Renal cortical epithelial cell (primary cell): ENCODE measurements around the gene CD200. TPM values are rescaled to one million over a fixed set of nuclear protein-coding genes. Genes with fewer than 3 reads are reported as not detected.

Source experiments
- DNase-seq: peaks from one replicate; pipeline ENCODE4 v3.0.0-alpha.2; 2011; ENCODE audit warnings: low read depth
- total RNA-seq: library from RNA; depleted of rRNA; stranded (reverse); fragments of >200 nt; gene quantifications from 2 replicates; pipeline ENCODE4 v1.2.3, GENCODE V29; 2014

The CD200 gene
- total RNA-seq, 1 donor from 2014 or later = 1.9 TPM

DNA sequence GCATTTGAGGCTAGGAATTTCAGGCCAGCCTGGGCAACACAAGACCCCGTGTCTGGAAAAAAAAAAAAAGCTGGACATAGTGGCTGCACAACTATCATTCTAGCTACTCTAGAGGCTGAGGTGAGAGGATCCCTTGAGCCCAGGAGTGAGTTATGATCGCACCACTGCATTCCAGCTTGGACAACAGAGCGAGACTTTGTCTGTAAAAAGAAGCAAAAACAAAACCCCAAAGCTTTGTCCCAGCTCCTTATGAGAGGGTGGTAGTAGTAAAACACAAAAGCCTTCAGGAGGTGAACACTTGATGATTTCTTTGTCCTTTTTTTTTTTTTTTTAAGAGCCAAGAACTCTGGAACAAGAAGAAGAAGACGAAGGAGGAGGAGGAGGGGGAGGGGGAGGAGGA lies 1.1 kb upstream of the CD200 start:
- DNase-seq = no peak

GRCh38 chr3:112333381-112334317 lies 693 bp downstream of the CD200 start:
- DNase-seq = peak; percentile 20

DNA sequence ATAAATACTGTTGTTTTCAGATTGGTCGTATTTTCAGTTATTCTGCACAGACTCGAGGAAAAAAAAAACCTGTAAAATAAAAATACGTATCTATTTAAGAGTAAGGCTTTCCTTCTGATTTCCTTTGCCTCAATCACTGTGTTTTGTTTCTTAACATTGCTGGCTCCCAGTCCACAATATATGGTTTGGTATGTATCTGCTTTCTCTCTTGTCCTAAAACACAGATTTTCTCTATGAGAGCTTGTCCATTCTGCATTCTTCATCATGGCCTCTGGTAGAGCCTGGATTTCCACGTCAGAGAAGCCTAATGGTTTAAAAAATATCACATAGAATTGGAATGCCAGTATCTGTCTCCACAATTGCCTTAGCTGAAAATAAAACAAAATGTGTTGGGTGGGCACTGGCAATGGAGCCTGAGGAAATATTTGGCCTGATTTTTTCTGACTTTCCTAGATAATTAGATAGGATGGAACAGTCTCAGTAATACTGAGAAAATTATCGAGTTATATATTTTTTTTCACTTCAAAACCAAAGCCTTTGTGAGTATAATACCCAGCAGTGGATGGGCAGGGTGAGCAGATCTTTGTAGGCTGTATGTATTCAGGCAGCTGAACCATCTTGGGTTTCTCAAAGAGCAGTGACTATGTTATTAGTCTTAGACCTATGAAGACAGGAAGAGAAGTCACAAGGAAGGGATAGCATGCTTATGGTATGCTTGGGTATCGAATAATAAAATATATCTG lies 1.9 kb downstream of the CD200 start:
- DNase-seq = no peak

DNA sequence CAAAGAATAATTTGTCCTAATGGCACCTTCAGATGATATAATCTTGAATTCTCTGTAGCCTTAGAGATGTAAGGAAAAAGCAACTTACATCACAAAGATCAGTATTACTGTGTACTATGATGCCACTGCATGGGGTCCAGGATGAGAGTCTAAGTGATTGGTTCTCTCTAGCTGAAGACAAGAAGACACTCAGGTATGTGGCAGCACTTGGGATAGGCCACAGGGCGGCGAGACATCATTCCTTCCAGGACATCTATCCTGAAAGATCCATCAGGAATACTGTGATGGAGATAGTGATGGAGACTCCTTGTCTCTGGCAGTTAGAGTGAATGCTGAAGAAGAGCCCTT lies 2.5 kb downstream of the CD200 start:
- DNase-seq = no peak

DNA sequence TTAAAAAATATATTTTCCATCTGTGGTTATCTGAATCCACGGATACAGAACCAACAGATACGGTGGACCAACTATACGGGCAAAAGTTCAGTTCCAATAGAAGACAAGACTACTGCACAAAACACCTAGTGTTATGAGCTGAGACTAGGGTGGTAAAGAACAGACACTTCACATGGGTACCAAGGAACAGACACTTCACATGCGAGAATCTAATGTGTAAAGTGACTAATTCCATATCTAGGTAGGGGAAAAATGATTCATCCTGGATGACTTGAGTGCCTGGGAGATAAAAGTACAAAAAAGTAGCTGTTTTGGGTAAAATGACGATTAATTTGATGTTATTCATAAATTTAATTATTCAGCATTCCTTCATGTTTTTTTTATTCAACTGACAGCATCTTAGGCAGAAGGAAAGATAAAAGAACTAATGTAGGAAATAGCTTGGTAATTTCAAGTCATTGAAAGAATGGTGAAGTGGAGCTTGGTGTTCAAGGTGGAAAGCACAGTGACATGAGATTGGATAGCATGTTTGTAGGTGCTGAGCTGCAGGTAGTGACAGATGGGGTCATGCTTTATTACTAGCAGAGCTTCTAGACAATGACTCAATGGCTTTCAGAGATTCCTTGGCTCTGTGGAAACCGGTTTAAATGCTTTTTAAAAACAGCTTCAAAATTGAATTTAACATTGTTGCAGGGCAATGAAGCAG lies 5.2 kb downstream of the CD200 start:
- DNase-seq = peak; percentile 45

GRCh38 chr3:112338727-112339056 lies 5.7 kb downstream of the CD200 start:
- DNase-seq = no peak

DNA sequence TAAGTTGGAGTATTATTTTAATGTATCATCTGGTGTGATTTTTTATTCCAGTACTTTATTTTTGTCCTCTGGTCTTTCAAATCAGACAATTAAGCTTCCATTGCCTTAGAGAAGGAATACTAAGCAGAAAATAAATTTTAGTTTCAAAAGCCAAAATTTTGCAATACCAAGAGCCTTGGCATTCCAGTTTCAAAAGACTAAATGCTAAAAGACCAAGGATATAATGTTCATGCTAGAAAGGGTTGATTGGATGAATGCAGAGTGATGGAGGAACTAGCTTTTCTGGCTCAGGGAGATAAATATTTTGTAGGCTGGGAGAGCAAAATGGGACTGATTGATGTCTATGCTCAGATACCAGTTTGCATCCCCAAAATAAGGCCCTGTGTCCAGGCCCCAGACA lies 6.2 kb downstream of the CD200 start:
- no peak for DNase-seq

DNA sequence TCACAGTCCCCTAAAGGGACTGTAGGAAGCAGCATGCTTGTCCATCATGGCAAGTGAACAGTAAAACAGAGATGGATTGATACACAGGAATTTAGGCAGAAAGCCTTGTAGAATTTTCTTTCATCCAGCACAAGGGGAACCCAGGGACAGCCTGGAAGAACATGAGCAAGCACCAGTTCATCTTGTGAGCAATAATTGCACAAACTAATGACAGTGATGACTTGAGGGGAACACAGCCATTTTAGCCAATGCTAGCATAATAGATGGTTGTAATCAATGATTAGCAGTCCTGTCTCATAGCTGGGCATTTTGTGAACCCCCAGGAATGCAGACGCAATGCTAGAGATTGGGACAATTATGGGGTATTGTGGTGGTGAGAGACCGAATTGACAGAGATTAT lies 6.7 kb downstream of the CD200 start:
- no peak for DNase-seq

GRCh38 chr3:112341386-112341785 lies 8.4 kb downstream of the CD200 start:
- no peak for DNase-seq

DNA sequence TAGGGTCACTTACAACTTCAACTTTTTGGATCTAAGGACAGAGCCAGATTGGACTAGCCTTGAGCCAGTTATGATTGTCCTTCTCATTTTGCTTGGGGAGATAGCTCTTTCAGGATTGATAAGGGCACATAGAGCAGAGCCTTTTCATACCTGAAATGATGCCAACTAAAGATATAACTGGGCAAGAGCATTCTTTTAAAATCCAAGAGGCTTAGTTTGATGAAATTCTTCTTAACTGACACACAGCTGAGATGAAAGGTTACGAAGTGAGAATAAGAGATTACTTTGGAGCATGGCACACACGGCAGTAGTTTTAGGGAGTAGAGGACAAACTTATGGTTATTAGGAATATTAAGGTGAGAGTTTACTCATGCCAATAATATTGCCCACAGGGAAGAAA lies 12.7 kb downstream of the CD200 start:
- DNase-seq = no peak

- DNase-seq = no peak
These were observed 13.7 kb downstream of the CD200 start for GRCh38 chr3:112346491-112347122.

- no peak for DNase-seq
These were observed 16.0 kb downstream of the CD200 start for GRCh38 chr3:112348943-112349342.

- no peak for DNase-seq
These were observed 16.6 kb downstream of the CD200 start for GRCh38 chr3:112349557-112349956.

- no peak for DNase-seq
These were observed 17.3 kb downstream of the CD200 start for GRCh38 chr3:112350018-112350810.

DNA sequence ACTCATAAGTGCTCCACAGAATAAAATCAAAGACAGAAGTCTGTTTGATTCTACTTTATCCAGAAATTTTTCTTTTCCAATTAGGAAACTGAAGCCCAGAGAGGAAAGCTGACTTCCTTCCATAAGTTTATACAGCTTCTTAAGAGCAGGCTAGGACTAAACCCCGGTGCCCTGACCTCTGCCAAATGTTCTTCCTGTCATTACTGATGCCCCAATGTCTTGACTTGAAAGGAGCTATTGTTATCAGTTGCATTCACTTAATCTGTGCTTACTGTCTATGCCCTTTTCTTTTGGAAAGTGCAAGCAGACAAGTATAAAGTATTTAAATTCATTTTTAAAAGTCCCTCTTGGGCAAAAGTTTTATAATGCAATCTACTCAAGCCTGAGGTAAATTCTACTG lies 18.1 kb downstream of the CD200 start:
- no peak for DNase-seq

- DNase-seq = no peak
These were observed 18.9 kb downstream of the CD200 start for GRCh38 chr3:112351823-112352222.

DNA sequence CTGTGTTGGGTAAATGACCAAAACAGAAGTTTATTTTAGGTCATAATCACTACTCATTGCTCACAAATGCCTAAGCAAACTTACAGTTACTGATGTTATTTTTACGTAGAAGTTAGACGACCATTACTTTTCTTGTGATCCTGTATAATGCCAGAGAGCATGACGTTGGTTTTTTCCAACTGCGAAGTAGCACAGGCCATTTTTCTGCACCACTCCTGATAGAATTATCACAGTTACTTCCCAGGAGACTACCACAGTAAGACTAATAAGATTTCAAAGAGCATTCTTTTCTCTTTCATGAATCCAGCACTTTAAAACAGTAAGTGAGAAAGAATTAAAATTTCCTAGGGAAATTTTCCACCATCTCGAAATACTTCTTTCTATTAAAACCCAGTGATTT lies 19.8 kb downstream of the CD200 start:
- DNase-seq = no peak

DNA sequence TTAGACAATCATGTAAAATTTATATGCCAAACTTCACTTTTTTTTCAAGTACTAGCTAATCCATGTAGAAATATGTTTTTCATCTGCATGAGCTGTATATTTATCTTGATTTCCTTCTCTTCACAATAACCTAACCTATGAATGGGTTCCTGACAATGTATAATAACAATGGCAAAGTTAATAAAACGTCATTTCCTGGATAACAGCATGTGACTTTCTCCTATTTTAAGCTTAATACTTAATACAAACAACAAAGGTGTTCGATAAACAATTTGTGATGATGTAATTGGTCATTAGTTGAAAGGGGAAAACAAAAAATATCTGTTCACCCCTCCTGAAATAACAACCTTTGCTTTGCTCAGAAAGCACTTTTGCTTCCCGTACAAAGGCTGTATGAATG lies 20.4 kb downstream of the CD200 start:
- no peak for DNase-seq

DNA sequence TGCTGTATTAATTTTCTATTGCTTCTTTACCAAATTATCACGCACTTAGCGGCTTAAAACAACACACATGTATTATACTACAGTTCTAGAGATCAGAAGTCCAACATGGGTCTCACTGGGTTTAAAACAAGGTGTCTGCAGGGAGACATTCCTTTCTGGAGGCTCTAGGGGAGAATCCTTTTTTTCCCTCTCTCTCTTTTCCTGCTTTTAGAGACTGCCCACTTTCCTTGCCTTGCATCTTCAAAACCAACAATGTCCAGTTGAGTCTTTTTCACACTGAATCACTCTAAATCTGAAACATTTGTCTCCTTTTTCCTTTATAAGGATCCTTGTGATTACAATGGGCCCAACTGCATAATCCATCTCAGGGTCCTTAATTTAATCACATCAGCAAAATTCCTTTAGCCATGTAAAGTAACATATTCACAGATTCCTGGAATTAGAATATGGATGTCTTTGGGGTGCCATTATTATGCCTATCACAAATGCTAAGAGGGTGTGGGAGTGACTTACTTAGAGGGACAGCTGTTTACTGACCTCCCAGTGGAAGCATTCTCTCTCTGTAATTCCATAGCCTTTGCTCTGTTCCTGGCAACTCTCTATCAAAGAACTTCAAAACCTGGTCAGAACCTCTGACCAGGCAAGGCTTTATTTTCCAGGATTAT lies 21.8 kb downstream of the CD200 start:
- DNase-seq = no peak

DNA sequence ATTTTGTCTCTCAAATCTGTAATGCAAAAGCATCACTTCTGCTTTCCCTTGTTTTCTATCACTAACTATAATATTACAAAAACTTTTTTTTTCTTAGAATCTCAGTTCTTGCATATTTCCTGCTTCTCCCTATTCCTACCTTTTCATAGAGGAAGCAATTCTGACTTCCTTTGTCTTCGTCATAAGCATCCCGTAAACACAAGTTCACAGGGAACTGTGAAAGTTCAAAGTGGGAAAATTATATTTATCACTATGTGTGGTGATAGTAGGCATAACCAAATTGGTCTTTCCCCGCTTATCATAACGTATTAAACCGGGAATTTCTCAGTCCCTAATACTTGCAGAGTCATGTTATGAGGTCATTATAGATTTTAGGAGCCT lies 22.3 kb downstream of the CD200 start:
- DNase-seq = no peak
